ENCODE measurements around the gene PTMS.

The PTMS gene

DNA sequence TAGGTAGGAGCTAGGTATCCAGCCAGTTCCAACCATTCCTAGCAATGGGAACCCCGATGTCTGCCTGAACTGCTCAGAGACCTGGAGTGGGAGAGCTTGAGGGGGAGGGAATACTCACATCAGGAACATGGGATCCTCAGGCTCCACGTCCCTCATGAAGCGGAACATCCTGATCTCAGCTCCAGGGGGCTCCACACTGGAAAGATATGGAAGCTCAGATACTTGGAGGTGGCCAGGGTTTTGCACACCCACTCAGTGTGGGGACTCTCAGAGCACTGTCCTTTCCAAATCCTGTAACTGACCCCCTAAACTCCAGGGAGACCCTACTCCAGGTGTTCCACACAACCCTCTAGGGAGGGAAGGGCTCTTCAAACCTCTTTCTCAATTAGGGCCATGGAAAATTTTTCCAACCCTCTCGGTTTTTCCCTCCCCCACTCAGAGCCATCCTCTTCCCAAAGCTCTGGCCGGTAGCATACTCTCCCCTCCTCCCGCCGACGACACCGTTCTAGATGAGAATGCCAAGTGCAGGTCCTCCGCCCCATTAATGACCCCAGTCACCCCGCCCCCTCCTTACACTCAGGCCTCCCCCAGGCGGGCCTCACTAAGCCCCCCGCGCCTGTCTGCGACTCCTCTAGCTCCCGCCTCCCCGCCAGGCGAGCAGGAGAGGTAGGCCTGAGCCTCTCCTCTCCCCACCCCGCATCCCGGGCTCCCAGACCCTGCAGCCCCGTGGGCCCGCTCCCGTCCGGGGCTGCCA is 13.8 kb upstream of the PTMS start:
- peak; percentile 65 for DNase-seq (ENCODE audit: low read depth, low spot score)

DNA sequence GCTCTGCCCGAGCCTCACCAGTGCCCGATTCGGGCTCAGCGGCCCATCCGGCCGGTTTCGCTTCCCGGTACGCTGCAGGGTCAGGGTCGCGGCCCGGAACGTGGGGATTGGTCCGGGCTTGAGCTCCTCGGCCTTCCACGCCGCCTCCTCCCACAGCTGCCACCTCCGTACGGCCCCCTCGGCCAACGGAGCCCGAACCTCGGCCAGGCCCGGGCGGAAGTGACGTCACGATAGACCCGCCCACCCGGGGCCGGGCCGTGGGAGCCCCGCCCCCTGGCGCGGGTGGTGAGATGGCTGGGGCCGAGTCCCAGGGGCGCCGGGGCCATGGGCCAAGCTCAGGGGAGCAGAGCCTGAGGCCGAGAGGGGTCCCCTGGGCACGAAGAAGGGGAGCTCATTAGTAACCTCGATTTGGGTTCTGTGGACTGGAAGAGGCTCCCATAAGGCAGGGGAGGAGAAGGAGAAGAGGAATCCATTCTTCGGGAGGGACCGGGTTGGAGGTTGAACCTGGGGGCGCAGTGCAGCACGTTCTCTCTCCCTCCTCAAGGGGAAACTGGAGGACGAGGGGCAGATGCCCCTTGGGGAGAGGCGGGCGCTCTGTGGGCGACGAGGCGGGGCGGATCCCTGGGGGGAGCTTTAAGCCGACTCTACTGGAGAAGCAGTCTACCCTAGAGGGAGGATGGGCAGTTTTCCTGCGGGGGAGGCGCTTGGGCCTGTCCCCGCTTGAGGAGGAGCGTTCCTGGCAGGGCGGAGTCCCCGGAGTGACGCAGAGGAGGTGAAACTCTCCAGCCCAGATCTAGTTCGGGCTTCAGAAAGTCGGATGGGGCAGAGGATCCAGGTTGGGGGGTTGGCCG is 13.0 kb upstream of the PTMS start, which contains the start of gene MLF2:
Gene MLF2, minus strand, starts transcription at position 221 of the 851 bp plus-strand sequence. CDS start 807 bp downstream, outside the sequence.
- DNase-seq (ENCODE audit: low read depth, low spot score): peak; percentile 99

DNA sequence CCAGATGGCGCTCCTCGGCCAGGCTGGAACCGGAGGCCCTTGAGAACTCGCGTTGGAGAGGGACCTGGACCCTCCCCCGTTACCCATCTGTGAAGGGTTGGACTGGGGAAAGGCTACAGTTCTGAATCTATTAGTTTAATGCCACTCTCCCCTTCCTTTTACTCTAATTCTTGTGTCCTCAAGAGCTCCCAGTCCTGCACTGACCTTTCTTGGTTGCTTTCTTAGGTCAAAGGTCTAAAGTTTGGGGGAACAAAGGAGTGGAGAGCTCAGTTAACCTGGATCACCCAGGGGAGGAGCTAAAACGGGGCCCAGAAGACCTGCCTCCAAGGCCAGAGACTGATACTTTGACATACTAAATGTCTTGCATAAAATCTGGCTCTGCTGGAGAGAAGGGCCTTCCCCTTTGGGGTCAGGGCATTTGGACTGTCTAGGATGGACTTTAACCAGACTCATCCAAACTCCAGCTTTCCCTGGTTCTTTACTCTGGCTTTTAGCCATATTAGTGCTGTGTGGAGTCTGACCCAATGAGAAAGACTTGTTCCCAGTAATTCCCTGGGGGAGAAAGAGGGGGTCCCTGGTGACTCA is 12.3 kb upstream of the PTMS start:
- DNase-seq (ENCODE audit: low read depth, low spot score): no peak

DNA sequence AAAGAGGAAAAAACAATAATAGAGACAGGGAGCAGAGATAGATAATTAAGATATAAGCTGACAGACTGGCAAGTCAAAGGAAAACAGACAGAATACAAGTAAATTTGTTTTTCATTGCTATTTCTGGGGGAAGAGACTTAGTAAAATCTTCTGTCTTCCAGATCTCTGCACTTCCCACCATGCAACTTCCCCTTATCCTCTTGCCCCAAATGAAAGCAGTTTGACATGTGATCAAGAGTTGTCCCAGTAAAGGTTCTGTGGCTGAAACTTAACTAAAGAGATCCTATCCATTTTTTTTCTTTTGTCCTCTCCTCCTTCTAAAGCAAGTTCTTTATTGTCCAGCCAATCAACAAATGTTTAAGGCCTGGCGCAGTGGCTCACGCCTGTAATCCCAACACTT is 11.8 kb upstream of the PTMS start:
- no peak for DNase-seq (ENCODE audit: low read depth, low spot score)

DNA sequence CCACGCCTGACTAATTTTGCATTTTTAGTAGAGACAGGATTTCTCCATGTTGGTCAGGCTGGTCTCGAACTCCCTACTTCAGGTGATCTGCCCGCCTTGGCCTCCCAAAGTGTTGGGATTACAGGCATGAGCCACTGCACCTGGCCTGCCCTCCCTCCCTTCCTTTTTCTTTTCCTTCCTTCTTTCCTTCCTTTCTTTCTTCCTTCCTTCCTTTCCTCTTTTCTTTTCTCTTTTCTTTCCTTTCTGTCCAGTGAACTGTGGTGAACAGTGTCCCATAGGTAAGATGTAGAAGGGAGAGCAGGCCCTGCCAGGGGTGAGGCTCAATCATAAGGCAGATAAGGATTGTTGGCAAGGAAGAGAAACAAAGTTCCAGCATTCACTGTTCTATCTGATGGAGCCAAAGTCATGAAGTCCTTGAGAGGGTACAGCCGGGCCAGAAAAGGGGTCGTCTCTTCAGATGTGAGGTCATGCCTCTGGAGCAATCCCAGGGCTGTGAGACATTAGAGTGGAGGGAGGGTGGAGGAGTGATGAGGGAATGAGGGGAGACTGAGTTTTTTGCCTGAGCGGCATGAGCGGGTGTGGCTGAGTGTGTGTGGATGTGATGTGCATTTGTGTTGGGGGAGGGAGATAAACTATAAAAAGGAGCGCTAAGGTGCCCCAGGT is 9.0 kb upstream of the PTMS start:
- DNase-seq (ENCODE audit: low read depth, low spot score): no peak

DNA sequence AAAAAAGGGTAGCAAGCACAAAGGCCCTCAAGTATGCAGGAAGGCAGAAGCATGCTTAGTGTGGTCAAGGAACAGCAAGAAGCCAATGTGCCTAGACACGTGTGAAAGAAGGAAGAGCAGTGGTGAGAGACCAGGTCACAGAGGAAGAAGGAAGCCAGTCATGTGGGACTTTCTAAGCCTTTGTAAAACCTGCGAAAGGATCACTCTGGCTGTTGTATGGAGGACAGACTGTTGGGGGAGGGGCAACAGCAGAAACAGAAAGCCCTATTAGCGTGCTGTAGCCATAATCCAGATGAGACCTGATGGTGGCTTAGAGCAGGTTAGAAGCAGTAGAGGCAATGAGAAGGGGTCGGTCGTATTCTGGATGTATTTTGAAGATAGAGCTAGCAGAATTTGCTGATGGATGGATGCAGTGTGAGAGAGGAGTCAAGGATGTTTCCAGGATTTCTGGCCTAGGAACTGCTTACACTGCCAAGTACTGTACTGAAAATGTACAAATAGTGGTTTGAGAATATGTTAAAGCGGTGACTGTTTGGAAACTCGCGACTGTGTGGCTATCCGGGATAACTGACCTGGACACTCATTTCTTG is 7.6 kb upstream of the PTMS start:
- no peak for DNase-seq (ENCODE audit: low read depth, low spot score)

DNA sequence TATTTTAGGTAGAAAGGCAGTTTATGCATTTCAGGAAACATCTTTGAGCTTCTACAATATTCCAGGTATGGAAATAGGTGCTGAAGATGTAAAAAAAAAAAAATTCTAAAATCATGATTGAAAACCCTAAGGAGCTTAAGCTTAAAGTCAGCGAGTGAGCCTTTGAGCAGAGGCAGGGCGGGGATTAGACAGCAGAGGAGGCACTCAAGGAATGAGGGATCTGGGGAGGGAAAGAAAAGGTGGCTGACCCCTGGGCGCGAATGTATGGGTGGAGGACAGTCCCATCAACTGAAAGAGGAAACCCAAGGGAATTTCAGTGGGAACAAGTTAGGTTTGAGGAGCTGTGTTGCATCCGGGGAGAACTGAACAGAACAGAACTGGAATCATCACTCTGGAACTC is 6.4 kb upstream of the PTMS start:
- DNase-seq (ENCODE audit: low read depth, low spot score): no peak

DNA sequence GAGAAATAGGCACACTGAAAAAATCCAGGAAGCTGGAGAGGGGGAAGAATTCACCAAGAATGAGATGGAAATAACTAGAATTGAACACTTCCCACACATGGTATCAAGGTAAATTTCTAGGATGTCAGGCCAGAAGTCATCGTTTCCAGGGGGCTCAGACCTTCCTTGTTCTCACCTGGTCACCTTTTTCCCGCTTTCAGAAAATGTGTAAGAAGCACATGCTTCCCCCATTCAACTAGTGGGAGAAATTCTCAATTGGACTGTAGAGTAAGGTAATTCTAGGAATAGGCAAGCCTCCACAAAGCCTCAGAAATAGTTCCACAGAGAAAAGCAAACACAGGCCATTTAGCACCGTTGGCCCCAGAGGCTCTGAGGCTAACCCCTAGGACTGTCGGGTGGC is 2.8 kb upstream of the PTMS start:
- no peak for DNase-seq (ENCODE audit: low read depth, low spot score)

DNA sequence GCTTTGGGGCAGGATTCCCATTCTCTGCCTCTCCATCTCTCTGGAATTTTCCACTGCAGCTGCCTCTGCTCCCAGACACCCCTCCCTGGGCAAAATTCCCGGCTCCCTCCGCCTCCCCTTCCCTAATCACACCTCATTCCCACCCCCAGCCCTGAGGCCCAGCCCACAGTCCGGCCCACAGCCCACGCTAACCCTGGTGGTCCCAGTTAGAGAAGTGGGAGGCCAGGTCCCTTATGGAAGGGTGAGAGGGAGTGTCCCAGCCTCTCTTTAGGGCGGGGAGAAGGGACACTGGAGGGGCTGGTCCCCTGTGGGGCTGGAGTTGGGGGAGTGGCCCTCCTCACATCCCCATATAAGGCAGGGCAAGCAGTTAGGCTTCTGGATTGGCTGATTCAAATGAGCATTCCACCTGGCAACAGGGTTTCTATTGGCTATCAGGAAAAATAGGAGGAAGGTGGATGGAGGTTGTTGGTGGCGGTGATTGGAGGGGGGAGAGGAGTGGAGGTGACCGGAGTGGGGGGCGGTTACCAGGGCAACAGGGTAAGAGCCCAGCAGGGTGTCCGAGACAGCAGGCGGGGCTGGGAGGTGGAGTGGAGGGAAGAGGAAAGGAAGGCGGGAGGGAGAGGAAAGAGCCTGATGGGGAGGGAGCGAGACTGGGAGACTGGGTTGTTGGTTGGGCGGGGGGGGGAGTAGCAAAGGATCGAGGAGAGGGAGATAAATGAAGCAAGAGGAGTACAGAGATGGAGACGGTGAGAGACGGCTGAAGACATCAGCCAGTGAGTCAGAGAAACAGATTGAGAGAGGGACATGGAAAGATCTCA is 1.9 kb upstream of the PTMS start:
- DNase-seq (ENCODE audit: low read depth, low spot score): peak; percentile 98

DNA sequence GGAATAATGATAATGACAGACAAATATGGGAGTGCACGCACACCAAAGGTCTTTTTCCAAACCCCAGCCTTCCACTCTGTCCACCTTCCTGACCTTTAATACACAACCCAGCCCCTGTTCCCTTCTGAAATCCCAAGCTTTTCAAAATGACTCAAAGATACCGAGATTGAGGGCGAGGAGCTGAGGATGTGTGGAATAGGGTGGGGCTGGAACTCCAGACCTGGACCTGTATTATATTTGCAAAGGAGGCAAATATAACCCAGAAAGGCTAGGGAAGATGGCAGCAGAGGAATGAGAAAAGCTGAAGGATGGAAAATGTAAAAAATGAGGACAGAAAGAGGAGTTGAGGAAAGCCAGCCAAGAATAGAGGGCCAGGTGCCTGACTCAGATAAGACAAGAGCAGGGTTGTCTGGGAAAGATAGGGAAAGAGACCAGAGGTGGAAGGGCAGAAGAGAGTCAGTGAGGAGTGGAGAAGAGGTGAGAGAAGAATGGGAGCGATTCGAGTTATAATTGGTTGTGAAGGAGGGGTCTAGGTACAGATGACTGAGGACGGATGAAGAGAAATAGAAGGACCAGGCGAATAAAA is 1.0 kb upstream of the PTMS start:
- DNase-seq (ENCODE audit: low read depth, low spot score): peak; percentile 24

DNA sequence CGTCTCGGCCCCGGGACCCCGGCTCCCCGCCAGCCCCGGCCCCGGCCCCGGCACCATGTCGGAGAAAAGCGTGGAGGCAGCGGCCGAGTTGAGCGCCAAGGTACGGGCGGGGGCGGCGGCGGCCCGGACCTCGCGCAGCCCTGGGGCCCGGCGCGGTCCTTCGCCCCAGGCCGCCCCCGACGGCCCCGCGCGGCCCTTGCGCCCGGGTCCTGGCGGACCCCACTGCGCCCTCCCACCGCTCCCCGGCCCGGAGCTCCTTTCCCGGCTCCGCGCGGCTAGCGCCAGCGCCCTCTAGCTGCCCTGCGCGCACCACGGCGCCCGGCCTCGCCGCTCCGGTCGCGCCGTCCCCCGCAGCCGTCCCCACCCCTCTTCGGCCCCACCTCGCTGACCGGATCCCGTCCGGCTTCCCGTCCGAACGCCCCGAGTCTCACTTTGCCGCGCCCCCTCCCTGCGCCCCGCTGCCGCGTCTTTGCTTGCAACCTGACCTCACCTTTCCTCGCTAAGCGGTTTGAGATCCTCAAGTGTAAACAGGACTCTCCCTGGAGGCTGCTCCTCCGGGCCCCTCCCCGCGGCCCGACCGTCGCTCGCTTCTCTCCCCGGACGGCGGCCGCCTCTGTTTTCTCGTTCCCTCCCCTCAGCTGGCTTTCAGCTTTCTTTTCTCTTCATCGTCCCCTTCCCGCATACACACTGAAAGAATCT is 637 bp downstream of the PTMS start:
- peak; percentile 91 for DNase-seq (ENCODE audit: low read depth, low spot score)

DNA sequence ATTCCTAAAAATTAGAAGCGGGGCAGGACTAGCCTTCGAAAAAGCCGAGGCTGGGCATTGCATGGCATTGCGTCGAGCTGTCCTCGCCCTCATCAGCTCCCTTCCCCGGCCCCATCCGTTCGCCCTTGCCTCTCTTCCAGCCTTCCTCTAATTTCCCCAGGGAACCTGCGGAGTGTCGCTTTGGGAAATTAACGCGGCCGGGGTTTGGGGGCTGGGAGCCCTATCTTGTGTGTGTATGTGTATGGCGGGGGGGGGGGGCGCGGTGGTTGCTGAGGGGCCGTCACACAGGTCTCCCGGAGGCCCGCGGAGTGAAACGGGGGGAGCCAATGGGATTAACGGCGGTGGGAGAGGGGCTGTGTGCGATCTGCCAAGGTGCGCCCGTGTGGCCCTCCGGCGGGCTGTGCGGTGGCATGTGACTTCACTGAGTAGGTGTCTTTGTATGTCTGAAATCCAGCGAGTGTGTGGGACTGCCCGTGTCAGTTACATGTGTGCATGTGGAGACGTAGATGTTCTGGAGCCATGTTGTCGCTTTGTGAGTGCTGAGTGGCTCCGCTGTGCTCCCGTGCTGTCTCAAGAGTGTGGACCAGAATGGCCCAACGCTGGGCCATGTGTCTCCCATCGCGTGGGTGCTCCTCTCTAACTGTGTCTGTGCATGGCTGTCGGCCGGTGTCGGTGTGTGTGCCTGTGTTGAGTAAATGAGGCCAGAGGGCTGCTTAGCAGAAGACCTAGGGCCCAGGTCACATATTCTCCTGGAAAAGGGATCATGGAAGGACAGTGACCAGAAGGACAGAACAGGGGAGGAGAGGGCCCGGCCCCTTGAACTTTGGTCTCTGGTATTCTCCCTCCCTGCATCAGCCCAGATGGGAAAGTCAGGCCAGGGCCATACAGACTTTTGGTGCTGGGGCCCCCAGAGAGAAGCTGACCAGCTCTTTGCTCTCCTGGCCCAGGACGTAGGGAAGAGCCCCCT is 1.5 kb downstream of the PTMS start:
- peak; percentile 54 for DNase-seq (ENCODE audit: low read depth, low spot score)

DNA sequence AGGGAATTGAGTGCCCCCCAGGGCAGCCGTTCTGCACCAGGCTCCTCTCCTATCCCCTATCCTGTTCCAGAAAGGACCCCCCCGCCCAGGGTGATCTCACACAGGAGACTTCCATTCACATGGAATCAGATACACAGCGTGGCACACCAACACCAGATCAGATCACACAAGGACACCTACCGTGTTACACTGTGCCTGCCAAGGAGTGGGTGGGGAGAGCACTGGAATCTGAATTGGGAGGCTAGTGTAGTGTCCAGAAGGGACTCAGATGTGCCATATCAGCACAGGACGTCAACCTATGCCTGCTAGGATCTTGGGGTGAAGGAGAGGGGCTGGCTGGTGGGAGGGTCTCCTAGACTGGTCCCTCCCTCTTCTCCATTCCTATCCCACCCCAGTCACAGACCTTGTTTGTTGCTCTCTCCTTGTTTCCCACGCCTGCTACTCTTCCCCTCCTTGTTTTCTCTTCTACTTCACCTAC is 2.3 kb downstream of the PTMS start:
- DNase-seq (ENCODE audit: low read depth, low spot score): peak; percentile 44

DNA sequence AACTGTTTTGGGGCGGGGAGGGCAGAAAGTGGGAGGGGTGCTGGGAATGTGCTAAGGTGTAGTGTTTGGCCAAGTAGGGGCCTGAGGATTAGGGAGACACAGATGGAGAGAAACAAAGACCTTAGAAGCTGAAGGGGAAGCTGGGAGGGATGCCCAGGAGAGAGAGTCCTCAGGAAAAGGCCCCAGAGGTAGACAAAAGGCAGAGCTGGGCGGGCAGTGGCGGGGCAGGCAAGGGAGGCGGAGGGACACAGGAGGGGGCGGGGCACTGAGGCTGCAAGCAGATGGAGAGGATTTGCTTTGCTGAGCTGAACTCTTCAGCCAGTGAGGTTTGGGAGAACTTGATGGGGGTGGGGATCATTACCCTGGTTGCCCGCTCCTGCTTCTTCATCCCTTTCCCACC is 2.8 kb downstream of the PTMS start:
- DNase-seq (ENCODE audit: low read depth, low spot score): peak; percentile 79

DNA sequence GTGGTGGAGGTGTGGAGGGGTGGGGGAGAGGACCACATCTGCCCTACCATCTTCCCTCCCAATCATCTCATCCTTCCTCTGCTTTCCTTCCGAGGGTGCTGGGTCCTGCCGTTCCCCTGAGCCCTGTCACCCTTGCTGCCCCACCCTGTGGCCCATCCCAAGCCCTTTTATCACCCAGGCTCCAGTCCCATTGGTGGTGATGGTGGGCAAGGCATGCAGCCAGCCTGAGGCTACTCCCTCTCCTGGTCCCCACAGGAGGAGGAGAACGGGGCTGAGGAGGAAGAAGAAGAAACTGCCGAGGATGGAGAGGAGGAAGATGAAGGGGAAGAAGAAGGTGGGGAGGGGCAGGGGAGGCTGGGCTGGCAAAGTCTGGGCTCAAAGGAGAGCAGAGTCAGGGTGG is 3.5 kb downstream of the PTMS start:
- DNase-seq (ENCODE audit: low read depth, low spot score): no peak

DNA sequence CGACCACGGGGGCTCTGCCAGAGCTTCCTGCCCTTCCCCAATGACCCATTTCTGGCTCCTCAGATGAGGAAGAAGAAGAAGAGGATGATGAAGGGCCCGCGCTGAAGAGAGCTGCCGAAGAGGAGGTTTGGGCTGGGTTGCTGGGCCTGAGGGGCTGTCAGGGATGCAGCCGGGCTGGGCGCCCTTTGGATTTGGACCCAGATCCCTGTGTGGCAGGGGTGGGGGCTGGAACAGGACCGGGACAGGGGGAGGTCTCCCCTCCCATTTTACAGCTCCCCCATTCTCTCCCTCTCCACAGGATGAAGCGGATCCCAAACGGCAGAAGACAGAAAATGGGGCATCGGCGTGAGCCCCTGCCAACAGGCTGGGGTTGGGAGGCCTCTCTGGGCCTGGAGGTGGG is 3.9 kb downstream of the PTMS start:
- no peak for DNase-seq (ENCODE audit: low read depth, low spot score)

DNA sequence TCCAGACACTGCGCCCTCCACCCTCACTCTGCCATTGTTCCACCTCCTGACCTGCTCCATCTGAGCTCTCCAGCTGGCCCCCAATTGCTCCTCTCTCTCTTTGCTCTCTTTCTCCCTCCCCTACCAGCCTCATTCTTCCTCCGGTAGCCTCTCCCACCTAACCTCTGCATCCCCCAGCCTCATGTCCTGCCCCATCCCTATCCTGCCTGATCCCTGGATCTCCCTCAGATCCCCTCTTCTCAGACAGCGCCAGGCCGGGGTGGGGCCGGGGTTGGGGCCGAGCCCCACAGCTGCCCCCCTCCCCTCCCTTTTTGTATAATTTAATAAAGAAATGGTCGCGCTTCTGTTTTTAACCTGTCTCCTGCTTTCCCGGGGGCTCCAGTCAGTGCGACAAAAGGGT is 4.4 kb downstream of the PTMS start:
- DNase-seq (ENCODE audit: low read depth, low spot score): no peak

DNA sequence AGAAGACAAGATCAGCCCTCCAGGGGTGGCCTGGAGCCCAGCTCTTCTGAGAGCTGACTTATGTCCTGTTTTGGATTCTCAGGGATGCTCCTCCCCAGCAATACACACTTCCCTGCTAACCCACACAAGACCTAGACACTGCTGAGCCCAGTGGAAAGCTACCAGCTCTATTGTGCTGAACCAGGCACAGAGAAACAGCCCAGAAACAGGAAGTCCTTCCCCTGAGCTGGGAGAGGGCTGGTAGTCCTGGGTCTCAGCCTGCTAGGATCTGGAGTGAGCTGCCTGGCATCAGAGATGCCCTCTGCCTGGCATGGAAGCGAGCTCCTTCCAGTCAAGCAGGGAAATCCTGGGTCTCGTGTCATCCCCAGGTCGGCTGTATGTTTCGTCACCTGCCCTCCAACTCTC is 4.9 kb downstream of the PTMS start:
- no peak for DNase-seq (ENCODE audit: low read depth, low spot score)

All from astrocyte of the hippocampus (primary cell).